ENCODE results near the gene NBEAL2. TPM values are rescaled to one million over a fixed set of nuclear protein-coding genes. Genes with fewer than 3 reads are reported as not detected.
"Not testable (repeated sequence)": the region's sequence is repeated elsewhere in the genome, so short reads cannot be mapped to it uniquely, and the experiment has no call there.

The NBEAL2 gene
- total and polyA plus RNA-seq, 2 of the 4 experiments (the other 2 are of a cell fraction), result 2.2 to 12.5 TPM

DNA sequence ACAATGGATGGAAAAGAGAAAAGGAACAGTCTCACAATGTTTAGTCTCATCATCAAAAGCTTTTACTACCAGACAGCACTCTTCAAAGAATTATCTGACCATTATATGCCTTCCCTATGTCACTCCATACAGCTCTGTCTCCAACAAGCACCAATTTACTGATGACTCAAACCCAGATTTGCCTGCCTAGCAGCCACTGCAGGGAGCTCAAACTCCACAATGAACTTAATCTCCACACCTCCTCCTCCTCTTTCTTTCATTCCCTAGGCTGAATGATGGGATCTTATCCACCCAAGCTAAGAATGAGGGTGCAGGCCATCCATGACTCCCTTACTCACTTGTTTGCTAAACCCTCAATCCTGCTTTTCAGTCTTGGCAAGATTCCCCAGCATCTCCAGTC, 45.5 kb downstream of the NBEAL2 start:
- H3K18ac ChIP-seq (ENCODE audit: low read depth, low read length), result no peak overlapping the region
- intact Hi-C loops (cut with micrococcal nuclease), result loop anchor here (5.0 kb wide), 1 partner anchor 137 kb away; the partner anchor contains the start of gene SETD2
- H3K9ac ChIP-seq (ENCODE audit: low read depth, low read length), result no peak overlapping the region
- H4K8ac ChIP-seq (ENCODE audit: low read depth in 2 of 2, low read length in 2 of 2), result no peak overlapping the region
- H3K27me3 ChIP-seq (ENCODE audit: control insufficient read depth, insufficient read depth, low read length), result no peaks in the 10 kb centered on the region
- H2AFZ ChIP-seq (replicated peaks; ENCODE audit: low read length, poor library complexity), result no peak overlapping the region
- in situ Hi-C loops (cut with MboI; ENCODE audit: low sequenced_read_pairs), result no loop called here
- no peak overlapping the region for H2BK120ac ChIP-seq (ENCODE audit: low read depth, low read length)
- no TSS peak for BruUV-seq (replicated peaks)
- H3K4me3 ChIP-seq (ENCODE audit: insufficient read depth, low read depth, low read length), result no peak overlapping the region
- ATAC-seq (ENCODE audit: low read depth), result peak; percentile 86
- peaks cover 22 to 68% of the 10 kb centered on the region in 2 experiments for H3K79me1 ChIP-seq (ENCODE audit: low read depth in 1 of 2, low read length in 2 of 2)
- CTCF ChIA-PET, result interaction anchor here (0.6 to 0.7 kb wide), 2 partner anchors 58 to 209 kb away, joined by 3 to 7 read pairs; no protein-coding TSS in a partner anchor
- H3K4me2 ChIP-seq (ENCODE audit: low read depth, low read length), result no peak overlapping the region
- H4K20me1 ChIP-seq (ENCODE audit: insufficient read depth, low read length), result peaks cover 36% of the 10 kb centered on the region
- POLR2A ChIA-PET (ENCODE audit: unreplicated experiment), result no interaction called here
- H3K27ac ChIP-seq (ENCODE audit: insufficient read depth, low read length), result no peak overlapping the region
- no peak overlapping the region for H4K91ac ChIP-seq (ENCODE audit: insufficient read depth, low read depth, low read length)
- H3K4me1 ChIP-seq (ENCODE audit: control insufficient read depth, insufficient read depth, low read length), result peaks cover 5% of the 10 kb centered on the region
- DNase-seq, result peak; percentile 59
- no peak overlapping the region for H2BK20ac ChIP-seq (ENCODE audit: low read depth, low read length)
- H2AK5ac ChIP-seq (ENCODE audit: low read depth, low read length), result no peak overlapping the region
- TF ChIP-seq RFX5 (IDR thresholded peaks at IDR 0.05; ENCODE audit: low read depth, low read length) (no peak), MAFK (IDR thresholded peaks at IDR 0.05; ENCODE audit: low read depth, low read length) (no peak), RAD21 (IDR thresholded peaks at IDR 0.05; ENCODE audit: low read length) (peak; percentile 33; the same call in 1 of the 2 replicates), SMC3 (IDR thresholded peaks at IDR 0.05; ENCODE audit: low read depth, low read length) (no peak)
- H2AK9ac ChIP-seq (replicated peaks; ENCODE audit: low read depth, low read length, poor library complexity), result no peak overlapping the region
- H3K9me3 ChIP-seq (ENCODE audit: control insufficient read depth, insufficient read depth, low read length), result no peaks in the 10 kb centered on the region
- H3K56ac ChIP-seq (ENCODE audit: extremely low read depth, insufficient read depth, low read length), result no peak overlapping the region
- H3K36me3 ChIP-seq (ENCODE audit: control insufficient read depth, insufficient read depth, low read length), result peaks cover 9% of the 10 kb centered on the region
- H4K5ac ChIP-seq (ENCODE audit: low read depth, low read length), result no peak overlapping the region
- no peak overlapping the region for H3K23ac ChIP-seq (ENCODE audit: low read depth, low read length)
- peaks cover 15% of the 10 kb centered on the region for H3K9me1 ChIP-seq (ENCODE audit: insufficient read depth, low read length)
- no peak overlapping the region for H3K14ac ChIP-seq (replicated peaks; ENCODE audit: low read depth, low read length)
- no peak overlapping the region for H2BK5ac ChIP-seq (ENCODE audit: low read depth, low read length, poor library complexity, severe bottlenecking)
- no peak overlapping the region for H3K4ac ChIP-seq (ENCODE audit: low read depth, low read length)
- dilution Hi-C loops (cut with HindIII; ENCODE audit: low sequenced_read_pairs, unreplicated experiment), result no loop called here
- no peak overlapping the region for H2BK15ac ChIP-seq (ENCODE audit: low read depth, low read length)

GRCh38 chr3:47026432-47026831, 47.0 kb downstream of the NBEAL2 start:
- H3K23ac ChIP-seq (ENCODE audit: low read depth, low read length); H3K14ac ChIP-seq (replicated peaks; ENCODE audit: low read depth, low read length); H3K4me2 ChIP-seq (ENCODE audit: low read depth, low read length); BruUV-seq (replicated peaks); H2BK15ac ChIP-seq (ENCODE audit: low read depth, low read length); POLR2A ChIA-PET (ENCODE audit: unreplicated experiment); CTCF ChIA-PET; H2BK5ac ChIP-seq (ENCODE audit: low read depth, low read length, poor library complexity, severe bottlenecking); H3K27ac ChIP-seq (ENCODE audit: insufficient read depth, low read length); H2BK120ac ChIP-seq (ENCODE audit: low read depth, low read length); H3K4me3 ChIP-seq (ENCODE audit: insufficient read depth, low read depth, low read length); H3K4me1 ChIP-seq (ENCODE audit: control insufficient read depth, insufficient read depth, low read length); H3K18ac ChIP-seq (ENCODE audit: low read depth, low read length); H2AK9ac ChIP-seq (replicated peaks; ENCODE audit: low read depth, low read length, poor library complexity); DNase-seq; H3K4ac ChIP-seq (ENCODE audit: low read depth, low read length); H2AFZ ChIP-seq (replicated peaks; ENCODE audit: low read length, poor library complexity); H3K56ac ChIP-seq (ENCODE audit: extremely low read depth, insufficient read depth, low read length); dilution Hi-C loops (cut with HindIII; ENCODE audit: low sequenced_read_pairs, unreplicated experiment); H4K5ac ChIP-seq (ENCODE audit: low read depth, low read length); H3K36me3 ChIP-seq (ENCODE audit: control insufficient read depth, insufficient read depth, low read length); H2AK5ac ChIP-seq (ENCODE audit: low read depth, low read length); H2BK20ac ChIP-seq (ENCODE audit: low read depth, low read length); H3K9me3 ChIP-seq (ENCODE audit: control insufficient read depth, insufficient read depth, low read length); in situ Hi-C loops (cut with MboI; ENCODE audit: low sequenced_read_pairs); H4K8ac ChIP-seq (ENCODE audit: low read depth in 2 of 2, low read length in 2 of 2); ATAC-seq (ENCODE audit: low read depth); H3K9ac ChIP-seq (ENCODE audit: low read depth, low read length); H4K91ac ChIP-seq (ENCODE audit: insufficient read depth, low read depth, low read length); H3K27me3 ChIP-seq (ENCODE audit: control insufficient read depth, insufficient read depth, low read length): not testable (repeated sequence)
- intact Hi-C loops (cut with micrococcal nuclease), result loop anchor here (5.0 kb wide), 1 partner anchor 136 kb away; the partner anchor contains the start of gene SETD2
- Histone ChIP-seq H3K9me1 (ENCODE audit: insufficient read depth, low read length) (peaks cover 12% of the 10 kb centered on the region), H3K79me1 (ENCODE audit: low read depth in 1 of 2, low read length in 2 of 2) (peaks cover 18 to 59% of the 10 kb centered on the region in 2 experiments), H4K20me1 (ENCODE audit: insufficient read depth, low read length) (peaks cover 31% of the 10 kb centered on the region)
- no CpG with 5 or more reads among the region's 1 CpG for WGBS, 2 experiments (ENCODE audit: extremely low coverage in 2 of 2, insufficient read length in 1 of 2)
